Mesenchymal stem cell (in vitro differentiated cells and primary cell): Measurements from ENCODE around the gene DHRSX.
A peak's percentile ranks its signal among the peaks of the same experiment; 100 is the strongest.
"Not testable (repeated sequence)": the region's sequence is repeated elsewhere in the genome, so short reads cannot be mapped to it uniquely, and the experiment has no call there.

Source experiments
- DNase-seq: peaks from one replicate; pipeline ENCODE4 v3.0.0-alpha.2; 2013
- H2AFZ ChIP-seq: one replicate; pipeline ENCODE4 v1.6.1; 2013; ENCODE audit warnings: low read depth, mild to moderate bottlenecking, control low read depth, inconsistent platforms, low read length, moderate library complexity
- H2AK5ac ChIP-seq: 2 replicates; pipeline ENCODE4 v1.6.1; 2013; ENCODE audit warnings: low read length, moderate library complexity, mild to moderate bottlenecking, inconsistent platforms; ENCODE audit not compliant: severe bottlenecking
- H2BK120ac ChIP-seq: one replicate; pipeline ENCODE4 v1.6.1; 2013; ENCODE audit warnings: low read depth, mild to moderate bottlenecking, inconsistent platforms, low read length, moderate library complexity
- H2BK12ac ChIP-seq, 2 experiments: one replicate each; pipeline ENCODE4 v1.6.1; 2013; ENCODE audit warnings: inconsistent platforms in 2 of 2, low read length in 2 of 2, mild to moderate bottlenecking in 2 of 2, moderate library complexity in 2 of 2, control low read depth in 1 of 2
- H2BK15ac ChIP-seq: one replicate; pipeline ENCODE4 v1.6.1; 2013; ENCODE audit warnings: mild to moderate bottlenecking, low read depth, inconsistent platforms; ENCODE audit not compliant: poor library complexity, severe bottlenecking
- H2BK5ac ChIP-seq: 2 replicates; pipeline ENCODE4 v1.6.1; 2013; ENCODE audit warnings: low read depth, mild to moderate bottlenecking, low read length, control low read depth, inconsistent platforms; ENCODE audit not compliant: poor library complexity, severe bottlenecking
- H3K14ac ChIP-seq, 2 experiments: one replicate each; pipeline ENCODE4 v1.6.1; 2013; ENCODE audit warnings: inconsistent platforms in 2 of 2, low read length in 2 of 2, control low read depth in 1 of 2, mild to moderate bottlenecking in 1 of 2, moderate library complexity in 1 of 2
- H3K18ac ChIP-seq, 2 experiments: one replicate each; pipeline ENCODE4 v1.6.1; 2013; ENCODE audit warnings: inconsistent platforms in 2 of 2, low read length in 2 of 2, control low read depth in 1 of 2, low read depth in 1 of 2, mild to moderate bottlenecking in 1 of 2
- H3K23ac ChIP-seq, 2 experiments: one replicate each; pipeline ENCODE4 v1.6.1; 2013; ENCODE audit warnings: inconsistent platforms in 2 of 2, low read length in 2 of 2, mild to moderate bottlenecking in 2 of 2, moderate library complexity in 2 of 2, control low read depth in 1 of 2
- H3K27ac ChIP-seq: 2 replicates; pipeline ENCODE4 v1.5.1; 2013; ENCODE audit warnings: mild to moderate bottlenecking, moderate library complexity, low read length, control low read depth, inconsistent platforms; ENCODE audit not compliant: poor library complexity, severe bottlenecking
- H3K27me3 ChIP-seq, 2 experiments: 2 replicates each; pipeline versions ENCODE4 v1.6.1 to v1.7.0; 2013; ENCODE audit warnings: low read length in 2 of 2, mild to moderate bottlenecking in 2 of 2, moderate library complexity in 2 of 2, control low read depth in 1 of 2, inconsistent platforms in 1 of 2; ENCODE audit not compliant: control insufficient read depth in 1 of 2, insufficient read depth in 1 of 2
- H3K36me3 ChIP-seq, 2 experiments: 2 replicates each; pipeline versions ENCODE4 v1.6.1 to v1.7.0; 2013; ENCODE audit warnings: low read length in 2 of 2, control low read depth in 1 of 2, inconsistent platforms in 1 of 2, low read depth in 1 of 2, mild to moderate bottlenecking in 1 of 2; ENCODE audit not compliant: insufficient read depth in 2 of 2, control insufficient read depth in 1 of 2
- H3K4ac ChIP-seq, 2 experiments: one replicate each; pipeline ENCODE4 v1.6.1; 2013; ENCODE audit warnings: inconsistent platforms in 2 of 2, low read length in 2 of 2, mild to moderate bottlenecking in 2 of 2, moderate library complexity in 2 of 2, control low read depth in 1 of 2, low read depth in 1 of 2
- H3K4me1 ChIP-seq: 2 replicates; pipeline ENCODE4 v1.6.1; 2013; ENCODE audit warnings: low read depth, low read length, control low read depth; ENCODE audit not compliant: control insufficient read depth, insufficient read depth
- H3K4me2 ChIP-seq: 2 replicates; pipeline ENCODE4 v1.6.1; 2013; ENCODE audit warnings: low read length, mild to moderate bottlenecking, inconsistent platforms; ENCODE audit not compliant: poor library complexity, severe bottlenecking
- H3K4me3 ChIP-seq, 2 experiments: 2 replicates each; pipeline versions ENCODE4 v1.5.1 to v1.7.0; 2013; ENCODE audit warnings: low read length in 2 of 2, mild to moderate bottlenecking in 2 of 2, control low read depth in 1 of 2, low read depth in 1 of 2; ENCODE audit not compliant: insufficient read depth in 1 of 2
- H3K79me1 ChIP-seq: replicated peaks from 2 replicates; pipeline ENCODE4 v1.6.1; 2013; ENCODE audit warnings: mild to moderate bottlenecking, control low read depth, low read length, inconsistent platforms; ENCODE audit not compliant: poor library complexity, severe bottlenecking
- H3K9ac ChIP-seq: 2 replicates; pipeline ENCODE4 v1.7.0; 2013; ENCODE audit warnings: mild to moderate bottlenecking, low read length, moderate library complexity
- H3K9me3 ChIP-seq: 2 replicates; pipeline ENCODE4 v1.7.0; 2013; ENCODE audit warnings: mild to moderate bottlenecking, low read length; ENCODE audit not compliant: control insufficient read depth
- H4K8ac ChIP-seq: one replicate; pipeline ENCODE4 v1.6.1; 2013; ENCODE audit warnings: inconsistent platforms, mild to moderate bottlenecking, low read length, moderate library complexity
- H4K91ac ChIP-seq: one replicate; pipeline ENCODE4 v1.6.1; 2013; ENCODE audit warnings: mild to moderate bottlenecking, low read length, inconsistent platforms
- WGBS: methylation state at CpG from one replicate; pipeline ENCODE4 v1.1.7; 2013; ENCODE audit warnings: mixed read lengths; 5-methylcytosine and 5-hydroxymethylcytosine counted together

DHRSX gene

DNA sequence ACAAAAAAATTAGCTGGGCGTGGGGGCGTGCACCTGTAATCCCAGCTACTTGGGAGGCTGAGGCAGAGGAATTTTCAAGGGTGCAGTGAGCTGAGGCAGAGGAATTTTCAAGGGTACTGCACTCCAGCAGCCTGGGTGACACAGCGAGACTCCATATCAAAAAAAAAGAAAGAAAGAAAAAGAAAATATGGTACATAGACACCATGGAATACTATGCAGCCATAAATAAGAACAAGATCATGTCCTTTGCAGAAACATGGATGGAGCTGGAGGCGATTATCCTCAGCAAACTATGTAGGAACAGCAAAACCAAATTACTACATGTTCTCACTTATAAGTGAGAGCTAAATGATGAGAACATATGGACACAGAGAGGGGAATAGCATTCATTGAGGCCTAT, 141.3 kb downstream of the DHRSX start:
- H4K91ac ChIP-seq, H3K14ac ChIP-seq, H3K4me1 ChIP-seq, H3K4me2 ChIP-seq, H4K8ac ChIP-seq, H2BK12ac ChIP-seq, H2BK15ac ChIP-seq, H3K4ac ChIP-seq, H3K4me3 ChIP-seq, H3K9ac ChIP-seq, H3K23ac ChIP-seq, H3K9me3 ChIP-seq, H2BK5ac ChIP-seq, H3K27ac ChIP-seq, H3K27me3 ChIP-seq, H3K36me3 ChIP-seq, H2AK5ac ChIP-seq, H3K18ac ChIP-seq, H2BK120ac ChIP-seq, H3K79me1 ChIP-seq, H2AFZ ChIP-seq, DNase-seq: not testable (repeated sequence)
- WGBS: 92% methylated on average over 2 of the region's 4 CpGs

DNA sequence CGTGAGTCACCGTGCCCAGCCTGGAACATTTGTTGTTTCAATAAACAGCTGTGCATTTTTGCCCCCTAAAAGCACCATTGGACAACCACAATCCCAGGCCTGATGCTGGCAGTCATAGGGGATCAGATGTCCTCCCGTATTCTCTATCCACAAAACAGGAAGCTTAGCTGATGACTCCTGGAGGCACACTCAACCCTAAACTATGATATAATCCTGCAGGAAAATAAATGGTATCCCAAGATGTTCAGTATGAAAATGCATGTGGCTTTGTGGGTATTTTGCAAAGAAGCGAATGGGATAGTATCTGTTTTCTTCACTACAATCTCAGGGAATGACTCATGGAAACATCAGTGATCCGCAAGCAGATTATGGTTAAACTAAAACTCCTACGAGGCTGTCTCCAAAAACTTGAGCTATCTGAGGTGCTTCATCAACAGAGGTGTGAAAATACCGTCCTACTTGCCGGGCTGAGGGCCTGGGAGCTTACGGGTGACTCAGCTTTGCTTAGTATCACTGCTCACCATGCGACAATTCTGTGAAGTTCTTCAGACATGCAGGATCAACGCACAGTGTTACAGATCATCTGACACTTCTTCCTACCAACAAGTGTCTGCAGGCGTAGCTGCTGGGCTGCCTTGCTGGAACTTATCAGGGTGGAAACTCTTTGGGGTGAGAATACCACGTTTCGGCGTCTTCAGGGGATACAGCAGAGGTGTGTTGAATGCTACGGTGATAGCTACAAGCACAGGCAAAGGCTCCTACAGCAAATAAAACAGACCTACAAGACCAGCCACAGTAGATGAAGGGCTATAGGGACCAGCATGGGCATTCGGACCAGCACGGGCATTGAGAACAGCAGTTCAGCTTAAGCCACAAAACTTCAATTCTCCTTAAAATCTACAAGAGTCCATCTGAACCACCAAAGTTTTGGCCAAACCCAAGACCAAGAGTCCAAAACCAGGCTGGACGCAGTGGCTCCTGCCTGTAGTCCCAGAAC, 148.5 kb downstream of the DHRSX start:
- H4K8ac ChIP-seq: no peak overlapping the region
- H2BK5ac ChIP-seq: no peak overlapping the region
- H3K27ac ChIP-seq: peak overlapping the region; percentile 90
- H3K23ac ChIP-seq: no peak overlapping the region
- H3K79me1 ChIP-seq: peaks cover 20% of the 10 kb centered on the region
- no peaks in the 10 kb centered on the region for H3K27me3 ChIP-seq
- no peak overlapping the region for H4K91ac ChIP-seq
- no peak overlapping the region for H3K4ac ChIP-seq
- peak; percentile 96 for DNase-seq
- no peak overlapping the region for H3K14ac ChIP-seq
- H2BK15ac ChIP-seq: no peak overlapping the region
- 36% methylated on average over 17 of the region's 19 CpGs for WGBS
- H3K18ac ChIP-seq: peak overlapping the region in 1 of 2 experiments; percentile 68
- no peak overlapping the region for H3K4me3 ChIP-seq
- H2BK120ac ChIP-seq: no peak overlapping the region
- peak overlapping the region; percentile 37 for H3K4me2 ChIP-seq
- peaks cover 0 to 6% of the 10 kb centered on the region in 2 experiments for H3K36me3 ChIP-seq
- H3K4me1 ChIP-seq: peaks cover 15% of the 10 kb centered on the region
- H2AFZ ChIP-seq: no peak overlapping the region
- no peaks in the 10 kb centered on the region for H3K9me3 ChIP-seq
- no peak overlapping the region for H3K9ac ChIP-seq
- peak overlapping the region; percentile 33 for H2AK5ac ChIP-seq
- peak overlapping the region in 1 of 2 experiments; percentile 47 for H2BK12ac ChIP-seq

DNA sequence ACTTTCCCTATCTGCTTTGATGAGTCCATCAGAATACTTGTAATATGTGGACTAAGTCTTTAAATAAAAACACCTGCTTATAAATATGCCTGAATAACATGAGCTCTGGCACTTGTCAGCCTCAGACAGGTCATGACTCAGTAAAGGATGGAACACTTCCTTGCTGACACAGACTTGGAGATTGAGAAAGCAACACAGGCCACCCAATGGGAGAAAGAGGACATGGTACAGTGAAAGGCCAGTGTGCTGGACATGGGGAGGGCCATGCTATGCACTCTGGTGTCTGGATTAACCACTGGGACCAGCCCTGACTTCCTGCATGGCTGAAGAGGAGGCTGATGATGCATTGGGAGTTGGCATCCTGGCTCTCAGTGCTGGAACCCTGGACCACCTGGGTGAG, 149.5 kb downstream of the DHRSX start:
- peak overlapping the region; percentile 21 for H2AK5ac ChIP-seq
- H3K27me3 ChIP-seq: no peaks in the 10 kb centered on the region
- peak overlapping the region; percentile 33 for H4K8ac ChIP-seq
- H3K4ac ChIP-seq: peak overlapping the region in 1 of 2 experiments; percentile 33
- no peak overlapping the region for H2BK15ac ChIP-seq
- H3K14ac ChIP-seq: peak overlapping the region in 1 of 2 experiments; percentile 53
- peak overlapping the region; percentile 24 for H4K91ac ChIP-seq
- H3K79me1 ChIP-seq: peaks cover 18% of the 10 kb centered on the region
- H3K4me3 ChIP-seq: no peak overlapping the region
- no peak overlapping the region for H3K9ac ChIP-seq
- H2AFZ ChIP-seq: no peak overlapping the region
- no peak overlapping the region for H3K4me2 ChIP-seq
- H2BK12ac ChIP-seq: peak overlapping the region in 1 of 2 experiments; percentile 92
- H3K27ac ChIP-seq: peak overlapping the region; percentile 90
- no peaks in the 10 kb centered on the region for H3K9me3 ChIP-seq
- peak overlapping the region; percentile 4 for H2BK120ac ChIP-seq
- H3K4me1 ChIP-seq: peaks cover 15% of the 10 kb centered on the region
- DNase-seq: peak; percentile 88
- no peak overlapping the region for H2BK5ac ChIP-seq
- peaks cover 0 to 6% of the 10 kb centered on the region in 2 experiments for H3K36me3 ChIP-seq
- H3K23ac ChIP-seq: peak overlapping the region in 1 of 2 experiments; percentile 89
- H3K18ac ChIP-seq: peak overlapping the region in 1 of 2 experiments; percentile 92

DNA sequence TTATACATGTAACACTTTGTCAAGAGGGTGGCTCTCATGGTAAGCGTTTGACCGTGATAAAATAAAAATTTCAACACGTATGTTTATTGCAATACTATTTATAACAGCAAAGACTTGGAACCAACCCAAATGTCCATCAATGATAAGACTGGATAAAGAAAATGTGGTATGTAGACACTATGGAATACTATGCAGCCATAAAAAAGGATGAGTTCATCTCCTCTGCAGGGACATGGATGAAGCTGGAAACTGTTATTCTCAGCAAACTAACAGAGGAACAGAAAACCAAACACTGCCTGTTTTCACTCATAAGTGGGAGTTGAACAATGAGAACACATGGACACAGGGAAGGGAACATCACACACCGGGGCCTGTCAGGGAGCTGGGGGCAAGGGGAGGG, 150.1 kb downstream of the DHRSX start:
- not testable (repeated sequence) for H3K27me3 ChIP-seq, H4K91ac ChIP-seq, H3K4me3 ChIP-seq, H3K27ac ChIP-seq, H3K14ac ChIP-seq, H2AK5ac ChIP-seq, H2BK120ac ChIP-seq, H2AFZ ChIP-seq, H3K4me2 ChIP-seq, H3K9me3 ChIP-seq, H2BK5ac ChIP-seq, H3K9ac ChIP-seq, H3K18ac ChIP-seq, H3K23ac ChIP-seq, DNase-seq, H2BK15ac ChIP-seq, H4K8ac ChIP-seq, H3K4ac ChIP-seq, H3K36me3 ChIP-seq, H2BK12ac ChIP-seq
- Histone ChIP-seq H3K4me1 (peaks cover 15% of the 10 kb centered on the region), H3K79me1 (peaks cover 18% of the 10 kb centered on the region)
- 100% methylated on average over 3 of the region's 4 CpGs for WGBS
